ENCODE data around the gene SDK1.

The SDK1 gene

GRCh38 chr7:4136036-4136435, 835.0 kb downstream of the SDK1 start:
- no peak overlapping the region for H3K4me3 Mint-ChIP-seq
- H3K9me3 Mint-ChIP-seq: no peaks in the 10 kb centered on the region
- peaks cover 3% of the 10 kb centered on the region for H3K36me3 Mint-ChIP-seq (ENCODE audit: insufficient read depth)
- ATAC-seq (replicated peaks; ENCODE audit: extremely low read depth, poor library complexity, severe bottlenecking) (no peak), DNase-seq (ENCODE audit: low spot score in 2 of 2) (no peak)
- H3K4me1 Mint-ChIP-seq: no peaks in the 10 kb centered on the region
- H3K27ac Mint-ChIP-seq (ENCODE audit: low read depth): no peak overlapping the region
- H3K27me3 Mint-ChIP-seq: no peaks in the 10 kb centered on the region

DNA sequence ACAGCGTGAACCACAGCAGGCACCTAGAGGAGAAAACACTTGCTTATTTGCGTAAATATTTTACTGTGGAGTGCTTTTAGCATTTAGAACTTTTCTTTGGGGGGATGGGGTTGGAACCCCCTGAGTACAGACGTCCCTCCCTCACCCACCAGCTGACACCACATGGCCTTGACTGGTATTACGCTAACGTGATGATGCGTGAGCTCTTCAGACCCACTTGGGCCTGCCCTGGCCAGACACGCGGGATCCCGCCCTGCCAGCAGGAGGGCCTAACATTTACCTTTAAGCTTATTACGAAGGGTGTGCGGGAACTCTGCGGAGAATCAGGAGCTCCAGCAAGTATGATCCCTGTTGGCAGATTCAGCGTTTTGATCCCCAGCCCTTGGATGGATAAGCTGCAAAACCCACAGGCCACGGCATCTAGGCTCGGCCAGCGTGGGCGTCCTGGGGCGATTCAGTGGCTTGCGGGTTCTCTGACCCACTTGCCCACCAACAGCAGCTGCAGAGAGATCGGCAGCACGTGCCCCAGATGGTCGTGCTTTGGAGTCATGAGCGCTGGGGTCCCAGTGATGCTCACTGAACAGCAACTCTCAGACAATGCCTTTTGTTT, 835.6 kb downstream of the SDK1 start:
- Mint-ChIP-seq H3K36me3 (ENCODE audit: insufficient read depth) (peaks cover 3% of the 10 kb centered on the region), H3K4me1 (no peaks in the 10 kb centered on the region), H3K9me3 (no peaks in the 10 kb centered on the region)

DNA sequence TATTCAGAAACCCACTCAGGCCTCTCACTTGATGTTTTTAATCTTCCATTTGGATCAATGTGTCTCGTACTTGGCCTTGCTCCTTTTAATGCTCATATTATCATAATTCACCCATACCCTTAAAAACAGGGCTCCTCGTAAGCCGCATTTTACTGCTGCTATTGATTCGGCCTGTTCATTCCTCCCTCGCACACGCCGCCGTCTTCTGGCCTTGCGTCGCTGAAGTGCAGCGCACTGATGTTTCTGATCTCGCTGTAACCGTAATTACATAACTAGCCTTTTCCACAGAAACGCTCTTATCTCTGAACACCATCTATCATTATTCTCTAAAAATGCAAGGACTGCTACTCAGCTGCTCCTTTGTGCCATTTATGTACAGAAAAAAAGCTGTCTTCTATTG, 836.5 kb downstream of the SDK1 start:
- Mint-ChIP-seq H3K27ac (ENCODE audit: low read depth) (no peak overlapping the region), H3K36me3 (ENCODE audit: insufficient read depth) (peaks cover 3% of the 10 kb centered on the region), H3K4me3 (no peak overlapping the region), H3K9me3 (no peaks in the 10 kb centered on the region), H3K4me1 (no peaks in the 10 kb centered on the region), H3K27me3 (peaks cover 2% of the 10 kb centered on the region)
- no peak for ATAC-seq (replicated peaks; ENCODE audit: extremely low read depth, poor library complexity, severe bottlenecking)
- DNase-seq (ENCODE audit: low spot score in 2 of 2): no peak

More for the DNA sequence above, 835.6 kb downstream of the SDK1 start:
- Mint-ChIP-seq H3K4me3 (no peak overlapping the region), H3K27me3 (no peaks in the 10 kb centered on the region), H3K27ac (ENCODE audit: low read depth) (no peak overlapping the region)
- no peak for DNase-seq (ENCODE audit: low spot score in 2 of 2)
- no peak for ATAC-seq (replicated peaks; ENCODE audit: extremely low read depth, poor library complexity, severe bottlenecking)

- DNase-seq (ENCODE audit: low spot score in 2 of 2) (no peak), ATAC-seq (replicated peaks; ENCODE audit: extremely low read depth, poor library complexity, severe bottlenecking) (no peak)
- Mint-ChIP-seq H3K27ac (ENCODE audit: low read depth) (no peak overlapping the region), H3K27me3 (peaks cover 14% of the 10 kb centered on the region), H3K4me1 (no peaks in the 10 kb centered on the region), H3K36me3 (ENCODE audit: insufficient read depth) (peaks cover 3% of the 10 kb centered on the region), H3K4me3 (no peak overlapping the region), H3K9me3 (no peaks in the 10 kb centered on the region)
Measured at GRCh38 chr7:4138866-4139265, 837.8 kb downstream of the SDK1 start.

DNA sequence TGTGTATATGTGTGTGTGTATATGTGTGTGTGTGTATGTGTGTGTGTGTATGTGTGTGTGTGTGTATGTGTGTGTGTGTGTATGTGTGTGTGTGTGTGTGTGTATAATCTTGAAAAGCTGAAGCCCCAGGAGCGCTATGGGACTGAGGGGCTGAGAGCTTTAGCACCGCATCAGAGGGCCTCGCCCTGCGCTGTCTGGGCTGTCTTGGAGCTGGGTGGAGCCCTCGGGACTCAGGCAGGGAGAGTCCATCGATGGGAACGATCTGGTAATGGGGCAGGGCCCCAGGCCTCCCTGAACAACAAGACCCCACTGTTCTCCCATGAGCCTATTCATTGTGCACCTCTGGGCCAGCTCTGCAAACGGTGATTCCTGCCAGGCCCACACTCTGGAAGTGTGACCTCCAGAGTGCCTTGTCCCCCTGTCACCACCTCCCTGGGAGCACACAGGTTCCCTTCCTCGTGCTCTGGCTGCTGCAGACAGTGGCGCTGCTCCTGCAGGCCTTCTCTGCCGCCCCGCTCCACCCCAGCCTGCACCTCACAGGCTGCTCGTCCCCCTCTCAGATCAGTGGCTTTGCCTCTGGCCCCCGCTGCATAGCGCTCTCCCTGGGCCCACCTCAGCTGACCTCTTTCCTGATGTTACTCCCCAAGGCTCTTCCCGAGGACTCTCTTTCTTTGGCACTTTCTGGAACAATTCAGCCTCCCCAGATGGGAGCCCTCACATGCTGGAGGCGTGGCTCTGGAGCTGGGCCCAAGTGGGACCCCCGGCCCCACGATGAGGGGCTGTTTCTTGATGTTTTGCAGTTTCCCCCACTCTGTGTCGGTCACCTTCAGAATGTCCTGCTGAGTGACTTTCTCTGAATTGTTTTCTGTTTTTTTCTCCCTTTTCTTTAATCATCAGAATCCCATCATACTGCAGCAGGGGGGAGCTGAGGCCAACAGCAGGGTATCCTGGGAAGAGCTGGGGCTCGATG, 838.9 kb downstream of the SDK1 start:
- H3K4me1 Mint-ChIP-seq: no peaks in the 10 kb centered on the region
- no peak overlapping the region for H3K27ac Mint-ChIP-seq (ENCODE audit: low read depth)
- H3K27me3 Mint-ChIP-seq: peaks cover 25% of the 10 kb centered on the region
- ATAC-seq (replicated peaks; ENCODE audit: extremely low read depth, poor library complexity, severe bottlenecking) (no peak), DNase-seq (ENCODE audit: low spot score in 2 of 2) (no peak)
- peaks cover 3% of the 10 kb centered on the region for H3K36me3 Mint-ChIP-seq (ENCODE audit: insufficient read depth)
- H3K9me3 Mint-ChIP-seq: no peaks in the 10 kb centered on the region
- H3K4me3 Mint-ChIP-seq: no peak overlapping the region

DNA sequence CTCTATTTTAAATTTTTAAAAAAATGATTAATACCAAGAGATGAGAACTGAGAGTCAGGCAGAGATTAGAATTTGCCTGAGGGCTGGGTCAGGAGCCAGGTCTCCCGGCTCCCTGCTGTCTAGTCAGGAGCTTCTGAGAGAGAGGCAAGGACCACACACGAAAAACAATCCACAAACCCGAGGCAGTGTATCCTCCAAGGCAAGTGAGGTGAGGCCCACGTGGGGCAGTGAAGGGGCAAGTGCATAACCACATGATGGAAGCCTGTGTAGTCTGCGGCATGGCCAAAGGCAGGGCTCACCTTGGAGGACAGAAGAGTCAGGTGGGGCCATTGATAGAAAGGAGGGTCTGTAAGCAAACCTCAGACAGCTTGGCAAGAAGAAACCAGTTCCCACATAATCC, 839.9 kb downstream of the SDK1 start:
- H3K9me3 Mint-ChIP-seq: no peaks in the 10 kb centered on the region

GRCh38 chr7:4143006-4143405, 842.0 kb downstream of the SDK1 start:
- Mint-ChIP-seq H3K9me3 (no peaks in the 10 kb centered on the region), H3K27ac (ENCODE audit: low read depth) (no peak overlapping the region), H3K36me3 (ENCODE audit: insufficient read depth) (peaks cover 3% of the 10 kb centered on the region), H3K27me3 (peaks cover 41% of the 10 kb centered on the region), H3K4me3 (no peak overlapping the region), H3K4me1 (no peaks in the 10 kb centered on the region)
- no peak for ATAC-seq (replicated peaks; ENCODE audit: extremely low read depth, poor library complexity, severe bottlenecking)
- DNase-seq (ENCODE audit: low spot score in 2 of 2): no peak

More for the DNA sequence above, 839.9 kb downstream of the SDK1 start:
- Mint-ChIP-seq H3K4me3 (no peak overlapping the region), H3K27me3 (peaks cover 35% of the 10 kb centered on the region), H3K27ac (ENCODE audit: low read depth) (no peak overlapping the region), H3K36me3 (ENCODE audit: insufficient read depth) (peaks cover 3% of the 10 kb centered on the region), H3K4me1 (no peaks in the 10 kb centered on the region)
- ATAC-seq (replicated peaks; ENCODE audit: extremely low read depth, poor library complexity, severe bottlenecking) (no peak), DNase-seq (ENCODE audit: low spot score in 2 of 2) (no peak)

- no peaks in the 10 kb centered on the region for H3K4me1 Mint-ChIP-seq
- no peak overlapping the region for H3K4me3 Mint-ChIP-seq
- H3K27me3 Mint-ChIP-seq: peaks cover 41% of the 10 kb centered on the region
- H3K36me3 Mint-ChIP-seq (ENCODE audit: insufficient read depth): peaks cover 3% of the 10 kb centered on the region
- H3K27ac Mint-ChIP-seq (ENCODE audit: low read depth): no peak overlapping the region
- no peaks in the 10 kb centered on the region for H3K9me3 Mint-ChIP-seq
- ATAC-seq (replicated peaks; ENCODE audit: extremely low read depth, poor library complexity, severe bottlenecking) (no peak), DNase-seq (ENCODE audit: low spot score in 2 of 2) (no peak)
Measured at GRCh38 chr7:4143511-4144171, 842.6 kb downstream of the SDK1 start.

DNA sequence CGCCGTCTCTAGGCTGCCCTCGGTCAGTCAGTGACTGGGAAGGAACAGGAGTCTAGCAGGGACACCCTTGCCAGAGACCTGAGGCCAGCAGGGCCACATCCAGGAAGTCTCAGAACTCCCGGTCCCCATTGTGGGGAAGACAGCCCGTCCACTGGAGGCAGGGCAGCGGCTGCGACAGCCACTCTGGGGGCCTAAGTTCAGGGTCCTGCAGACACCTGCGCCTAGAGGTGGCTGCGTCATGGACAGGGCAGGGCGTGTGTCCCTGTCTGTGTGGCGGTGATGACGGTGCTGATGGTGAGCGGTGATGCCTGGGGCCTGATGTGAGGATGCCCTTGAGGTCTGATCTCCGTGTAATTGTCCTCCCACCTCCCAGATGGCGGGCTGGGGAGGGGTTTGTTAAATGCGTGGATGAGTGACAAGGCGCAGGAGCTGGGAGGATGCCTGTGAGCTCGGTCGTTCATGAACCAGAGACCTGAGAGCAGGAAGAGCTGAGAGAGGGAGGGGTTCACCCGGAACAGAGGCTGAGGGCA, 843.2 kb downstream of the SDK1 start:
- Mint-ChIP-seq H3K27ac (ENCODE audit: low read depth) (no peak overlapping the region), H3K27me3 (peaks cover 41% of the 10 kb centered on the region), H3K9me3 (no peaks in the 10 kb centered on the region), H3K4me3 (no peak overlapping the region), H3K36me3 (ENCODE audit: insufficient read depth) (peaks cover 3% of the 10 kb centered on the region), H3K4me1 (no peaks in the 10 kb centered on the region)
- DNase-seq (ENCODE audit: low spot score in 2 of 2) (no peak), ATAC-seq (replicated peaks; ENCODE audit: extremely low read depth, poor library complexity, severe bottlenecking) (no peak)

DNA sequence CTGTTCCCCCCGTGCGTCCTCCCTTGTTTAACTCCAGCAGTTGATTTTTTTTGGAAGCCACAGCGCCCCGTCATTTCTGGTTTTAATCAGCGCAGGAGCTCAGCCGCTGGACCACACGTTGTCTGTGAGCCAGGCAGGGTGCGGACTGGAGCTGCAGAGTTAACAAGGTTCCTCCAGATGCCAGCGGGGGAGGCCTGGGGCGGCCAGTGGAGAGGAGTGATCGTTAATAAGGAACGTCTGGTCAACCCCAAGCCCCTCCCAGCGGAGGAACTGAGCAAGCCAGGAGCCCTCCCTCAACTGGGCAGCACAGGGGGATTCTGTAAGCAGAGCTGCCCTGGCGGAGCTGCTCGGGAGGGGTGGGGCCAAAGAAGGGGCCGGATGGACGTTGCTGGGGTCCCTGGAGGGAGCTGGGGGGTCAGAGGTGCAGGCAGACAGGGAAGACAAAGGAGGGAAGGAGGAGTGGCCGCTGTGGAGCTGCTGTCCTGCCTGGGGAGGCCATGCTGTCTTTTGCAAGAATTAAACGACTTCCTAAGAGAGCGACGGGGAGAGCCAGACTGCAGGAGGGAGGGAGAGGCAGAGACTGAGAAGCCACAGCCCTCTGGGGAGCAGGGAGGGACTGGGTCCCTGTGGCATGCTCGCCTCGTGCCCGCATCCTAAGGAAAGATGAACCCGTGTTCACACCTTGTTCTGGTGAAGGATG, 843.9 kb downstream of the SDK1 start:
- H3K4me3 Mint-ChIP-seq: no peak overlapping the region
- DNase-seq (ENCODE audit: low spot score in 2 of 2) (no peak), ATAC-seq (replicated peaks; ENCODE audit: extremely low read depth, poor library complexity, severe bottlenecking) (no peak)
- no peak overlapping the region for H3K27ac Mint-ChIP-seq (ENCODE audit: low read depth)
- H3K27me3 Mint-ChIP-seq: peaks cover 41% of the 10 kb centered on the region
- no peaks in the 10 kb centered on the region for H3K4me1 Mint-ChIP-seq
- no peaks in the 10 kb centered on the region for H3K9me3 Mint-ChIP-seq
- H3K36me3 Mint-ChIP-seq (ENCODE audit: insufficient read depth): peaks cover 3% of the 10 kb centered on the region

DNA sequence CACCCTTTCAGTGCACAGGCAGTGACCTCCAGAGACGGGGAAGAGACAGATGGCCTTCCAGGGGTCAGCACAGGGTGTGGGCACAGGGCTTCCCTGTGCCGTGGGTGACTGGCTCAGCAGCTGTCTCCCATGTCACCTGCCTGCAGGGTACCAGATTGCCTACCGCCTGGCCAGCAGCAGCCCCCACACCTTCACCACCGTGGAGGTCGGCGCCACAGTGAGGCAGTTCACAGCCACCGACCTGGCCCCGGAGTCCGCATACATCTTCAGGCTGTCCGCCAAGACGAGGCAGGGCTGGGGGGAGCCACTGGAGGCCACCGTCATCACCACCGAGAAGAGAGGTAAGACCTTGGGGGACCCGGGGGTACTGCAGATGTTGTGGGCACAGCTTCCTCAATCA, 844.5 kb downstream of the SDK1 start:
- no peak overlapping the region for H3K4me3 Mint-ChIP-seq
- no peaks in the 10 kb centered on the region for H3K9me3 Mint-ChIP-seq

GRCh38 chr7:4147926-4148620, 847.0 kb downstream of the SDK1 start:
- Mint-ChIP-seq H3K4me3 (no peak overlapping the region), H3K27ac (ENCODE audit: low read depth) (no peak overlapping the region), H3K27me3 (peaks cover 34% of the 10 kb centered on the region), H3K36me3 (ENCODE audit: insufficient read depth) (no peaks in the 10 kb centered on the region), H3K9me3 (no peaks in the 10 kb centered on the region), H3K4me1 (no peaks in the 10 kb centered on the region)
- DNase-seq (ENCODE audit: low spot score in 2 of 2) (no peak), ATAC-seq (replicated peaks; ENCODE audit: extremely low read depth, poor library complexity, severe bottlenecking) (no peak)

More for the DNA sequence above, 844.5 kb downstream of the SDK1 start:
- Mint-ChIP-seq H3K27me3 (peaks cover 41% of the 10 kb centered on the region), H3K27ac (ENCODE audit: low read depth) (no peak overlapping the region), H3K36me3 (ENCODE audit: insufficient read depth) (peaks cover 3% of the 10 kb centered on the region), H3K4me1 (no peaks in the 10 kb centered on the region)
- ATAC-seq (replicated peaks; ENCODE audit: extremely low read depth, poor library complexity, severe bottlenecking) (no peak), DNase-seq (ENCODE audit: low spot score in 2 of 2) (no peak)

Measured in central memory CD8-positive, alpha-beta T cell (primary cell).